HG03097 (cell line): ENCODE measurements around the gene ZC3H12D.
"Not testable (repeated sequence)": the region's sequence is repeated elsewhere in the genome, so short reads cannot be mapped to it uniquely, and the experiment has no call there.

Experiments
- ATAC-seq: cut with Tn5 transposase; IDR thresholded peaks from one replicate; pipeline ENCODE4 v1.9.1; 2021; ENCODE audit not compliant: unreplicated experiment, low FRiP score

The ZC3H12D gene

GRCh38 chr6:149461670-149462069 is 23.1 kb downstream of the ZC3H12D start:
- ATAC-seq: no peak

GRCh38 chr6:149460249-149460648 is 24.6 kb downstream of the ZC3H12D start:
- not testable (repeated sequence) for ATAC-seq

GRCh38 chr6:149459761-149460160 is 25.1 kb downstream of the ZC3H12D start:
- ATAC-seq: no peak

GRCh38 chr6:149458806-149459205 is 26.0 kb downstream of the ZC3H12D start:
- no peak for ATAC-seq

GRCh38 chr6:149458196-149458595 is 26.6 kb downstream of the ZC3H12D start:
- ATAC-seq: no peak

- no peak for ATAC-seq
These were observed 27.4 kb downstream of the ZC3H12D start for GRCh38 chr6:149457316-149457884.

- no peak for ATAC-seq
These were observed 28.3 kb downstream of the ZC3H12D start for GRCh38 chr6:149456311-149457021.

GRCh38 chr6:149455031-149455732 is 29.6 kb downstream of the ZC3H12D start:
- no peak for ATAC-seq

GRCh38 chr6:149454346-149454848 is 30.4 kb downstream of the ZC3H12D start:
- no peak for ATAC-seq

- ATAC-seq: no peak
These were observed 31.0 kb downstream of the ZC3H12D start for GRCh38 chr6:149453597-149454345.

GRCh38 chr6:149452037-149452939 is 32.5 kb downstream of the ZC3H12D start:
- ATAC-seq: no peak

- no peak for ATAC-seq
These were observed 33.3 kb downstream of the ZC3H12D start for GRCh38 chr6:149451376-149452036.

GRCh38 chr6:149450679-149451375 is 34.0 kb downstream of the ZC3H12D start:
- no peak for ATAC-seq

GRCh38 chr6:149449831-149450678 is 34.8 kb downstream of the ZC3H12D start:
- no peak for ATAC-seq

GRCh38 chr6:149448821-149449453 is 35.9 kb downstream of the ZC3H12D start:
- ATAC-seq: no peak

- no peak for ATAC-seq
These were observed 37.9 kb downstream of the ZC3H12D start for GRCh38 chr6:149446791-149447376.

- ATAC-seq: no peak
These were observed 39.2 kb downstream of the ZC3H12D start for GRCh38 chr6:149445573-149445972.
